Thoracic aorta (tissue), 2 donors: Measurements from ENCODE around the gene FAM53B. TPM values are rescaled to one million over a fixed set of nuclear protein-coding genes. Genes with fewer than 3 reads are reported as not detected.

Experiments used
- ATAC-seq: fragments of 150-250 bp; one replicate; pipeline ENCODE4 v1.8.0; 2017; ENCODE audit warnings: low read depth; ENCODE audit not compliant: insufficient number of reproducible peaks, low FRiP score
- DNase-seq: peaks from one replicate; pipeline ENCODE4 v3.0.0-alpha.2; 2020; ENCODE audit warnings: low spot score
- H3K27ac ChIP-seq, 2 donors: fragments of 200-600 bp; sonication (generic); 1 replicate in 1 of 2; 2 replicates in 1 of 2; pipeline ENCODE4 v1.5.1; 2016; ENCODE audit warnings: mild to moderate bottlenecking in 2 of 2, moderate library complexity in 2 of 2
- H3K27me3 ChIP-seq: fragments of 200-600 bp; sonication (generic); replicated peaks from 2 replicates; pipeline ENCODE4 v1.6.0; 2016; ENCODE audit warnings: mild to moderate bottlenecking; ENCODE audit not compliant: insufficient read depth
- H3K36me3 ChIP-seq: fragments of 200-600 bp; sonication (generic); one replicate; pipeline ENCODE4 v1.5.1; 2016
- H3K4me1 ChIP-seq, 2 donors: fragments of 200-600 bp; sonication (generic); 1 replicate in 1 of 2; 2 replicates in 1 of 2; pipeline versions ENCODE4 v1.5.1 to v1.6.0; 2016; ENCODE audit warnings: low read depth in 2 of 2, mild to moderate bottlenecking in 1 of 2; ENCODE audit not compliant: control insufficient read depth in 1 of 2
- H3K4me3 ChIP-seq: fragments of 200-600 bp; sonication (generic); 2 replicates; pipeline ENCODE4 v1.5.1; 2016; ENCODE audit warnings: mild to moderate bottlenecking
- H3K9me3 ChIP-seq: fragments of 200-600 bp; sonication (generic); 2 replicates; pipeline ENCODE4 v1.5.1; 2016
- total RNA-seq, 2 donors: library from RNA; depleted of rRNA; stranded (reverse); fragments of >200 nt; gene quantifications; one replicate each; pipeline versions ENCODE4 v1.1.0 to v1.2.3, GENCODE V29; 2016
- TF ChIP-seq, protein P1 (sequence below): fragments of 200-600 bp; sonication (generic); IDR thresholded peaks from one replicate; pipeline ENCODE4 v1.5.1; 2019; ENCODE audit warnings: antibody characterized with exemption

Gene FAM53B
- total RNA-seq, 2 donors from 2014 or later, result 26.6 to 49.5 TPM

DNA sequence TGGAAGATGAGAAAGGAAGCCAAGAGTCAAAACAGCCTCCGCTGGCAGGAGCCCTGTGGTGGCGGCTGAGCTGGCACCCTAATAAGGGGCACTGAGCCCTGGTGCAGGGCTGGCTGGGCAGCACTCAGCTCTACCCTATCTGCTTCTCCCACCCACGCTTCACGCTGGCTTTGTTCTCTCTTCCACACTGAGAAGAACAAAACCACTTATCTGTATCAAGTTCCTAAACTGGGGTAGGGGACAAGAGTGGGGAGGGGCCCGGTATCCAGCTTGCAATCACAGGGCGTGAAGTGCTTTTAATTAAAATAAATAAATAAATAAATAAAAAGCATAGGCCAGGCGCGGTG lies 52.1 kb downstream of the FAM53B start:
- Histone ChIP-seq H3K27ac (no peak overlapping the region), H3K9me3 (no peaks in the 10 kb centered on the region), H3K4me1 (peaks cover 0 to 9% of the 10 kb centered on the region in 2 donors), H3K36me3 (peaks cover 9% of the 10 kb centered on the region), H3K27me3 (no peaks in the 10 kb centered on the region), H3K4me3 (no peak overlapping the region)
- ATAC-seq (no peak), DNase-seq (no peak)
- TF ChIP-seq, protein P1, sequence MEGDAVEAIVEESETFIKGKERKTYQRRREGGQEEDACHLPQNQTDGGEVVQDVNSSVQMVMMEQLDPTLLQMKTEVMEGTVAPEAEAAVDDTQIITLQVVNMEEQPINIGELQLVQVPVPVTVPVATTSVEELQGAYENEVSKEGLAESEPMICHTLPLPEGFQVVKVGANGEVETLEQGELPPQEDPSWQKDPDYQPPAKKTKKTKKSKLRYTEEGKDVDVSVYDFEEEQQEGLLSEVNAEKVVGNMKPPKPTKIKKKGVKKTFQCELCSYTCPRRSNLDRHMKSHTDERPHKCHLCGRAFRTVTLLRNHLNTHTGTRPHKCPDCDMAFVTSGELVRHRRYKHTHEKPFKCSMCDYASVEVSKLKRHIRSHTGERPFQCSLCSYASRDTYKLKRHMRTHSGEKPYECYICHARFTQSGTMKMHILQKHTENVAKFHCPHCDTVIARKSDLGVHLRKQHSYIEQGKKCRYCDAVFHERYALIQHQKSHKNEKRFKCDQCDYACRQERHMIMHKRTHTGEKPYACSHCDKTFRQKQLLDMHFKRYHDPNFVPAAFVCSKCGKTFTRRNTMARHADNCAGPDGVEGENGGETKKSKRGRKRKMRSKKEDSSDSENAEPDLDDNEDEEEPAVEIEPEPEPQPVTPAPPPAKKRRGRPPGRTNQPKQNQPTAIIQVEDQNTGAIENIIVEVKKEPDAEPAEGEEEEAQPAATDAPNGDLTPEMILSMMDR, result no peak

GRCh38 chr10:124691421-124692099 lies 52.6 kb downstream of the FAM53B start:
- Histone ChIP-seq H3K4me1 (peaks cover 3 to 14% of the 10 kb centered on the region in 2 donors), H3K4me3 (no peak overlapping the region), H3K36me3 (peaks cover 9% of the 10 kb centered on the region), H3K27ac (no peak overlapping the region), H3K9me3 (no peaks in the 10 kb centered on the region), H3K27me3 (no peaks in the 10 kb centered on the region)
- no peak for DNase-seq
- no peak for ATAC-seq
- TF ChIP-seq, protein P1, result no peak

- Histone ChIP-seq H3K27ac (no peak overlapping the region), H3K36me3 (peaks cover 9% of the 10 kb centered on the region), H3K27me3 (no peaks in the 10 kb centered on the region), H3K4me1 (peaks cover 6 to 18% of the 10 kb centered on the region in 2 donors), H3K4me3 (no peak overlapping the region), H3K9me3 (no peaks in the 10 kb centered on the region)
- DNase-seq (no peak), ATAC-seq (no peak)
- TF ChIP-seq, protein P1, result no peak
Observed at GRCh38 chr10:124691002-124691401, 53.2 kb downstream of the FAM53B start.

- Histone ChIP-seq H3K4me3 (no peak overlapping the region), H3K9me3 (no peaks in the 10 kb centered on the region), H3K36me3 (peaks cover 4% of the 10 kb centered on the region), H3K27ac (no peak overlapping the region), H3K4me1 (peaks cover 11 to 28% of the 10 kb centered on the region in 2 donors), H3K27me3 (no peaks in the 10 kb centered on the region)
- TF ChIP-seq, protein P1, result no peak
- ATAC-seq (no peak), DNase-seq (no peak)
Observed at GRCh38 chr10:124689911-124690498, 54.2 kb downstream of the FAM53B start.

- TF ChIP-seq, protein P1, result no peak
- no peaks in the 10 kb centered on the region for H3K36me3 ChIP-seq
- no peaks in the 10 kb centered on the region for H3K9me3 ChIP-seq
- H3K27me3 ChIP-seq, result no peaks in the 10 kb centered on the region
- H3K4me1 ChIP-seq, result peaks cover 11 to 28% of the 10 kb centered on the region in 2 donors
- DNase-seq (no peak), ATAC-seq (no peak)
- no peak overlapping the region for H3K4me3 ChIP-seq
- no peak overlapping the region for H3K27ac ChIP-seq
Observed at GRCh38 chr10:124688889-124689670, 55.1 kb downstream of the FAM53B start.
